ENCODE results near the gene RTN1.

The RTN1 gene

DNA sequence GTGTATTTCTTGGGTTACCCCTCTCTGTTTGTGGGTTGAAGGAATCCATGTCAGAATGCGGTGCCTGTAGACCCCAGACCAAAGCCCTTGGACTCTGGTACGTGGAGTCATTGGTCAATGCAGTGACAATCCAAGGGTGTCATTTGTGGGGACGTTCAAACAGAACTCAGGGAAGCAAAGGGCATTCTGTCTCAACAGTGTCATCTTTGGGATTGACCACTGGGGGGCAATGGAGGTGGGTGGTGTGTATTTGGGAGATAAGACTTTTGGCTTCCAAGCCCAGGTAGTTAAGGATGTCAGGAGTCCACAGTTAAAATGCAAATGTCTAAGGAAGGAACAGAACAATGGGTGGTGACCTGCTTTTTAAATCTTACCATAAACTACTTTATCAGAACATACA is 239.3 kb downstream of the RTN1 start:
- TF ChIP-seq GATA1 (IDR thresholded peaks at IDR 0.05; ENCODE audit: low read depth, low read length) (no peak), POLR2A (IDR thresholded peaks at IDR 0.05; ENCODE audit: low read length) (no peak)
- peak; percentile 4 to 5 for DNase-seq

DNA sequence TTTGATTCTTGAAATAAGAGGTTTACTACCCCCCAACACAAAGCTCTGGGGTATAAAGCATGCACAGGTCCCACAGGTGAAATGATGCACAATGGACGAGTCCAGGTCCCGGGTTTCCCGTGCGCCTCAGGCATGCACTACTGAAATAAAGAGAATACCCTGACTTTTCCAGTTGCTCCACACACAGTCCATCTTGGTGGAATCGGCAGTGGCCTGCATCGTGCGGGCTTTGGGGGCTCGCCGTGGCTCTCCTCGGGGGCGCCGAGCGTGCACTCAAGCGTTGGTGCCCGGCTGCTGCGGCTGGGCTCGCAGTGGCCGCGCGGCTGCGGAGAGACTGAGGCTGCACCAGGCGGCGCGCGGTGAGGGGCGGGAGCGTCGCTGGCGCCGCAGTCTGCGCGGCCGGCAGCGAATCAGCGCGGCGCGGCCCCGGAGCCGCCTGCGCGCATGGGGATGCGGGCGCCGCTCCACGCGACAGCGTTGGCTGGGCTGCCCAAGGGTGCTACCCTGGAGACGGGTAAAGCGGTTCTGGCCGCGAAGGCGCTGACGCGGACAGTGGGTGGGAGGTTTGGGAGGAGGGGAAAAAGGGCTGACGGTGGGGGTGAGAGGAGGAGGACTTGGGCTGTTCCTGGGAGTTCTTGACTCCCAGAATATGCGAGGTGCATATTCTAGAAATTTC is 240.2 kb downstream of the RTN1 start:
- TF ChIP-seq POLR2A (IDR thresholded peaks at IDR 0.05; ENCODE audit: low read length) = no peak
- TF ChIP-seq GATA1 (IDR thresholded peaks at IDR 0.05; ENCODE audit: low read depth, low read length) = no peak
- no peak for DNase-seq

DNA sequence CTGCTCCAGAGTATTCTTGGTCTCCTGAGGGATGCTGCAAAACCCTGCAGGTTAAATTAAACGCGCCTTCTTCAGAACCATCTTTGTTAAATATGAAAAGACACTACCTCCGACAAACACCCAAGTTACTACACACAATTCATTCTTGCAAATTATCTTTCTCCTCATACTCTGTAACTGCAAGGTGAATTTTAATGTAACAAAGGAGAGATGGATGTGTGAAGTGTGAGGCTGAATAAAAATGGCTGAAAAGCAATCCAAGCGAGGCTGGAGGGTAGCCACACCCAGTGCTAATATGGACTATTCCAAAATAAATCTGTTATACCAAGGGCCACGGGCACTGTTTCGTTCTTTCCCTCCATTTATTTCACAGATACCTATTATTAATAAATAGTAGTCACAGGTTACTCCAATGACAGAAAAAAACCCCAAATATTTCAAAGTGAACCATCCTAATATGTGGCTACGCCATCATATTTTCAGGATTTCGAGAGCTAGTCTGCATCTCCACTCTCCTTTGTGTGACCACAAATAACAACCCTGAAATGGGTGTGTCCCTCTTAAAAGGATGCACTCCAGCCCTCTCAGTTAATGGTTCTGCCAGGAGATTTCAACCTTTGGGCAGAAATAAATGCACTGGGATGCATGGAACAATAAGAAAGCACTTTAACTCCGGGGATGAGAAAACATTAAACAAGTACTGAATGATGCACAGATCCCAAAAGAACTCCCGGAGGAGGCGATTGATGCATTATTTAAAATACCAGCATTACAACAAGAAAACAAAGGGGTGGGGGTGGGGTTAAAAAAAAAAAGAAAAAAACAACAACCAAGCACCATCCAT is 240.9 kb downstream of the RTN1 start:
- TF ChIP-seq GATA1 (IDR thresholded peaks at IDR 0.05; ENCODE audit: low read depth, low read length) = no peak
- TF ChIP-seq POLR2A (IDR thresholded peaks at IDR 0.05; ENCODE audit: low read length) = no peak
- no peak for DNase-seq

DNA sequence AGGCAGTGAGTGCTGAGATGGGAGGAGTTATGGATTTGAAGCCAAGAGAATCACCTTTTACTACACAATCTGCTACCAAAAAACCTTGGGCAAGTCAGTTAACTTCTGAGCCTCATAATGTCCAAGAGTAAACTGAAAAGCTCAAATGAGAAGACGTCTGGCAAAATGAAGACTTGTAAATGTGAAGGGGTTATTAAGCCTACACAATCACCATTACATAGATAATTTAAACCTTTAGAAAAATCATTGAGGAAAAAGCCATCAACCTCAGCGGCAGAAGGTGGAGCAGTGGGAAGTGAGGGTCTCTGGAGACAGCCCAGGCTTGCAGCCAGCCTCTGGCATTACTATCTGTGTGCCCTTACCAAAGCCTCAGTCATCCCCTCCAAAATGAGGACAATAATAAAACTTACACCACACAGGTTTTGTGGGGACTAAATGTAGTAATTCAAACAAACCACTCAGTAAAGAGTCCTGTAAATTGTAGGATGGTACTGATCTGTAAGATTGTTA is 243.5 kb downstream of the RTN1 start:
- DNase-seq = no peak
- TF ChIP-seq GATA1 (IDR thresholded peaks at IDR 0.05; ENCODE audit: low read depth, low read length) (no peak), POLR2A (IDR thresholded peaks at IDR 0.05; ENCODE audit: low read length) (no peak)

DNA sequence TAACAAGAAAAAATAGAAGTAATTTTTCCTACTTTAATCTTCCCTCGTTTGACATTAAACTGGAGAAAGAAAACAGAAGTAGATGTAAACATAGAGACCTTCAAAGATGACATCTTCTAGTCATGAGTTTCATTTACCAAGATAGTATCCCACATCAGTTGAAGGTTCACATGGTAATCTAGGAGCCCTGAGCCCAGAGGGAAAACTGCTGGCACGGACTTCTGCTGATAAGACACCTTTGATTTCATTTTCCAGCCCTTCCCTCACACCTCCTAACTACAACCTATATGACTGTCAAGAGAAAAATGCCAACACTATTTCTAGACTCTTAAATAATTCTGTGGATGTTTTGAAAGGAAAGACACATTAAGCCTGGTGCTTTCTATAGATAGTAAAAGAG is 247.9 kb downstream of the RTN1 start:
- TF ChIP-seq POLR2A (IDR thresholded peaks at IDR 0.05; ENCODE audit: low read length) (no peak), GATA1 (IDR thresholded peaks at IDR 0.05; ENCODE audit: low read depth, low read length) (no peak)
- no peak for DNase-seq

DNA sequence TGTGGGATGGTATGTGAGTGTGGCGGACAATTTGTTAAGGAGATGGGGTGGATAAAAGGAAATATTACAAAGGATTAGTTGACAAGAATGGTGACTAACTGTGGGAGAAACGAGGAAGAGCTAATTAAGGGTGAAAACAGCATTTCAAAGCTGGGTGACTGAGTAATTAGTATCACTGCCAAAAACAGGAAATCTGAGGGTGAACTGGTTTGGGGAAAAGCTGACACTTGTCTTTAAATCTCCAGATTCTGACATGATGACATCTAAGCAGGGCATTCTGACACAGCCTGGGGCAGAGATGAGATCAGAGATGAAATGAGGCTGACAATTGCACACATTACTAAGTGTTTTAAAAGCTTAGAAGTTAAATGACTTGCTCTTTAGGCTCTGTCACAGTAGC is 251.5 kb downstream of the RTN1 start:
- DNase-seq = no peak
- TF ChIP-seq GATA1 (IDR thresholded peaks at IDR 0.05; ENCODE audit: low read depth, low read length) = no peak
- no peak for TF ChIP-seq POLR2A (IDR thresholded peaks at IDR 0.05; ENCODE audit: low read length)

DNA sequence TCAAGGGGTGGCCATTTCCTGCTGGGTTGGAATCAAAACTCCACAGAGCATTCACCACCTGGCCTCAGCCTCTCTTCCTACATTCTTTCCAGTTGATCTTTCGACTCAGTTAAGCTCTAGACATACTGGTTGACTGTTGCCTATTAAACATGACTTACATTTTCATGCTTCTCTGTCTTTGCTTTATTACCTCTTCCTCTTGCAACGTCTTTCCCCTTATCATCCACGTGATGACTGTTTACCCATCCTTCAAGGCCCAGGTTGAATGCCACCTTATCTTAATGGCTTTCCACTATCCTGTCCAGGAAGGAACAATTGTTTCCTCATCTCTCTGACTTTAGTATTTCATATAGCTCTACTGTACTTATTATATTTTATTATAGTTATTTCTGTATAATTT is 269.5 kb downstream of the RTN1 start:
- DNase-seq = no peak

DNA sequence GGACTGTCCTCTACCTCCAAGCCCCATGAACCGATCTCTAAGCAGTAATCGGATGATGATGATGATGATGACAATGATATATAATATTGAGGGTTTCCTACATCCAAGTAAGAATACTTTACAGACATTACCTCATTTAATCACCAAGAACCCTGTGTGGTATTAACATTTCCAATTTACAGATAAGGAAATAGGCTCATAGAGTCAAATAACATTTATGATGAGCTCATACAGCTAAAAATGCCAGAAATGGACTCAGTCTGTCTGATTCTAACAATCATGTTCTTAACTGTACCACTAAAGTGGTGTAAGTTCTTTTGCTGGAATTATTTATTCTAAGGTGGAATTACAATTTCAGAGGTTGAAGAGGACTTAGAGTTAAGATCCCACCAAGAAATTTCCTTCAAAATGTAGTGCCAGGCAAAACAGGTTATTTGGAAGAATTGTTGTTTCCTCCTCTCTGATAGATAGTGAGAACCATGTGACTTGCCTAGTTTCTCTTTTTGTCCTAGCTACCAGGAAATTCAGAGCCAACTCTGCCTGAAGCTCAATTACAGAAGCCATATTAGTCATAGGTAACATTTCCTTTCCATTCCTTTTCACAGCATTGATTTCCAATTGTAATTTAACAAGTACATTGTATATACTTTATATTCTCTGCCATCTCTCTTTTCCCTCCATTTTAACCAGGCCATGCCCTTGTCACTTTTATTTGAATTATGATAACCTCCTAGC is 270.2 kb downstream of the RTN1 start:
- TF ChIP-seq GATA1 (IDR thresholded peaks at IDR 0.05; ENCODE audit: low read depth, low read length) (no peak), POLR2A (IDR thresholded peaks at IDR 0.05; ENCODE audit: low read length) (no peak)
- DNase-seq = no peak

More for the DNA sequence above, 269.5 kb downstream of the RTN1 start:
- TF ChIP-seq POLR2A (IDR thresholded peaks at IDR 0.05; ENCODE audit: low read length) (no peak), GATA1 (IDR thresholded peaks at IDR 0.05; ENCODE audit: low read depth, low read length) (no peak)

DNA sequence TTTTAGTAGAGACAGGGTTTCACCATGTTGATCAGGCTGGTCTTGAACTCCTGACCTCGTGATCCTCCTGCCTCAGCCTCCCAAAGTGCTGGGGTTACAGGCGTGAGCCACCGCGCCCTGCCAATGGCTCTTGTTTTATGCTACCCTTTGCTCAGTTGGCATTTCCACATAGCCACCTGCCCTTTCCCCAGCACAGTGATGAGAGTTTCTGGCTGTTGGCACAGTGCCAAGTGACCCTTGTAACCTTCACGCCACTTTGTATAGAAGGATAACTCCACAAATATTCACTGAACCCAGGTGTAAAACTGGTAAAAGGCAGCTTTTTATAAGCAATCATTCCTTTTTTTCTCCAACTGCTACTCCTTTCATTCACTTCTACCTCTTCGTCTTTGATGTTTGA is 275.5 kb downstream of the RTN1 start:
- DNase-seq = peak in 1 of 2 experiments; percentile 2
- TF ChIP-seq GATA1 (IDR thresholded peaks at IDR 0.05; ENCODE audit: low read depth, low read length) = no peak
- no peak for TF ChIP-seq POLR2A (IDR thresholded peaks at IDR 0.05; ENCODE audit: low read length)

DNA sequence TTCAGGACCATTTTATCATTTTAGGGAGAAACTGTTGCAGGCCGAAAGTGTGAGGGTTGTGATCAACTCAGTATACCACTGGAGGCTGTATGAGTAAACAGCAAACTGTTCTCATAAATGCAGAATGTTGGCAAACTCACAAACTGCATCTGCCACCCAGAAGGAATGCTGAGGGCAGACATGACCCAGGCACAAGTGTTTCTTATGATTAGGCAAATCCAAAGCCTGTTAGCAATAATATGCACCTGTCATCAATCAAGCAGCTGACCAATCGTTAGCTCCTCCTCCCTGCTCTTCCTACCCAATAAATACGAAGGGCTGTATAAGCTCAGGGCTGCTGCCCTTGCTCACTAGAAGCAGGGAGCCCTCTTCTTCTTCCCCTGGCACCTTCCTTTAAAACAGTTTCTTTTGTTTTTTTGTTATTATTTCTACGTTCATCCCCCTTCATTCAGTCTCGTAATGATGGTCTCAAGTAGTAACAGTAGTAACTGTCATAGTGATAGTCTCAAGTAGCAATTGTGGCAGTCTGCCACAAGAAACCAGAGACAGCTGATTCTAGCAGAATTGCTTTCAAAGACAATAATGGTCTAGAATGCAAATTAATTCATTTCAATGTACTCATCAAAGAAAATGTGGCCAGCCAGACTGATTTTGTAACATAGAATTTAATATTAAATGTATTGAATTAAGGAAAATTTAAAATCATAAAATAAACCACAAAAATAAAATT is 278.8 kb downstream of the RTN1 start:
- DNase-seq = no peak
- TF ChIP-seq POLR2A (IDR thresholded peaks at IDR 0.05; ENCODE audit: low read length) = no peak
- TF ChIP-seq GATA1 (IDR thresholded peaks at IDR 0.05; ENCODE audit: low read depth, low read length) = no peak

DNA sequence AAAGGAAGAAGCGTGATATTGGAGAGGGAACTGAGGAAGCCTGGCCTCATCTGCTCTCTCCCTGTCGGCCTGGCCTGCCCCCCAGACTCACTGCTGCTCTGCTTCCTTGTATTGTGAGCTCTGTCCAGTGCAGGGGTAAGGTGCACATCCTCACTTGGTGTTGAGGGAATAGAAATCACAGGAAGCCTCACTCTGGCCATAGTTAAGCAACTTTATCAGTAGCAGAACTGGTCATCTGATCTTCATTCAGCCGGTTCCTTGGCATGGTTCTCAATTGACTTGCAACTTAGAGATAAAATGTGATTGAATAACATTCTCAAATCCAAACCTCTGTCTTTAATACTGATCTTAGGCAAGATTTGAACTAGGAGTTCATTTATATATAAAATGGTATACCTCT is 282.5 kb downstream of the RTN1 start:
- TF ChIP-seq GATA1 (IDR thresholded peaks at IDR 0.05; ENCODE audit: low read depth, low read length) (no peak), POLR2A (IDR thresholded peaks at IDR 0.05; ENCODE audit: low read length) (no peak)
- no peak for DNase-seq

DNA sequence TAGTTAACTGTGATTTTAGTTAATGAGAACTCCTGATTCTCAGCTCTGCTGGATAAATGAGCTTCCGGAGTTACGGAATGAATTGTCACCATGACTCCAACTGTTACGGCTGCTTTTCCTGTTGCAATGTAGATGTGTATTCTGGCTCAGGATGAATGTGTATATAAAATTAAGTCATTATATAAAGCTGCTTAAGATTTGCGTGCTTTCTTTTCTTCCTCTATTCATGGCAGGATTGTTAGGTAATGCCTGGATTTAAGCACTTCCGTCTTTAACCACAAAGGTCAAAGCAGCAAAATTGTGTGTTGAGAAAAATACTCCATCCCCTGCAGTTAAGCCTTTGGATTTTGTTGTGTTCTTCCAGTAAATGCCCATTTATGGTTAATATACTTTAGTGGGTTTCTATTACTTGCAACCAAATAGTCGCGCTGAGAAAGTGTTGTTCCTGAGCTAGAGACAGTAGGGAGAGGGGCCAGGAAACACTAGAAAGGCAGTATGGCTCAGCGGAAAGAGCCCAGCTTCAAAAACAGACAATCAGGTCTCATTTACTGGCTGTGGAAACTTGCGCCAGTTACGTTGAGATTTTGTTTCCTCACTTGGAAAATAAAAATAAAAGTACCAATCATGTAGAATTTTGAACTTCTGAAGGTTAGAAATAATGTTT is 284.6 kb downstream of the RTN1 start:
- TF ChIP-seq GATA1 (IDR thresholded peaks at IDR 0.05; ENCODE audit: low read depth, low read length) (no peak), POLR2A (IDR thresholded peaks at IDR 0.05; ENCODE audit: low read length) (no peak)
- DNase-seq = no peak

DNA sequence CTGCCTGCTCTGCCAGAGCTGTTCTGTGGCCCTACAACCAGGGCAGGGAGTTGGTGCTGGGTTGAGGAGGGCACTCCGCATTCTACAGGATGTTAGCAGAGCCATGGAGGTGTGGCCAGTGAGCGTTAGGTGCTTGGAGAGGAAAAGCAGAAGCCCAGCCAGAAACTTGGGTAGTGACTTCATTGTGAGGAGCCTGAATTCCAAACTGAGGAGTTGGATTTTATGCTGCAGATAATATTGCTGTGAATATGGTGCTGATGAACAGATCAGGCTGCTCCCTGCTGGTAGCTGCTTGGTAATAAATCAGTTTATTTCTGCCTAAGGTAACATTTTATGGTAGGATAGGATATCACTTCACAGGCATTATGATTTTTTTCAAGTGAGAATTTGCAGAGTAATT is 286.8 kb downstream of the RTN1 start:
- no peak for DNase-seq
- TF ChIP-seq POLR2A (IDR thresholded peaks at IDR 0.05; ENCODE audit: low read length) = no peak
- no peak for TF ChIP-seq GATA1 (IDR thresholded peaks at IDR 0.05; ENCODE audit: low read depth, low read length)

Measured in erythroblast (primary cell).